GM19240 (cell line): ENCODE measurements around the gene SIGLEC15.
"Not testable (repeated sequence)": the region's sequence is repeated elsewhere in the genome, so short reads cannot be mapped to it uniquely, and the experiment has no call there.

Experiments used
- DNase-seq: peaks from one replicate; pipeline ENCODE4 v3.0.0; 2011; ENCODE audit warnings: low spot score; ENCODE audit not compliant: insufficient read length

SIGLEC15 gene

DNA sequence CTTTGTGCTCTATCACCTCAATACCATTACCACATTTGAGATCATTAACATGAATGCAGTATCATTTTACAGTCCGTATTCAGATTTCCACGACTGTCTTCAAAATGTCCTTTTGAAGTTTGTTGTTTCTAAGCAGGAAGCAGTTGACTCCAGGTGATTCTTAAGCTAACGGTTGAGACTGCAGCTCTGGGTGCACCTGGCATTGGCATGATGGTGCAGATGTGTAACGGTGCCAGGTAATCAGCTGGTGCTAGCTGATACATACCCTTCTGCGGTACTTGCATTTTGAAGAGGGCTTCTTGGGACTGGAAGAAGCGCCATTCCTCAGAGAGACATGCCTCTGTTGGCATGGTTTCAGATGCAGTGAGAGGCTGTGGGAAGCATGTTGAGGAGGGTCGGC is 19.5 kb downstream of the SIGLEC15 start:
- DNase-seq = no peak

DNA sequence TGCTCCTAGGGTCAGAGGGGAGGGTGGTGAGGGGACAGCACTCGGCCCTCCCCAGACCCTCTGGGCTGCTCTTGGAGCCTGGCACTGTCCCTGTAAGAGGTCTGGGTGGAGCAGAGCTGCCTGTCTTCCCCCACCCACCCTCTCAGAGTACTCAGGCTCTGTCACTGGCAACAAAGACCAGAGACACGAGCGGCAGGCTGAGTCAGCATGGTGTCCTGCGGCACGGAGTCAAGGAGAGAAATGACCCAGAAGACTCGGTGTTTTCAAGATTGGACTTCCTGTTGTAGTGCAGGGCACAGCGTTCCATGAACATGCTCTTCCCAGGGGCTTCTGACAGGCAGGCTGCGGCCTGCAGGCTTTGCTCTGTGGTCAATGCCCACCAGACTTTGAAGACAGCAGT is 19.9 kb downstream of the SIGLEC15 start:
- DNase-seq = no peak

DNA sequence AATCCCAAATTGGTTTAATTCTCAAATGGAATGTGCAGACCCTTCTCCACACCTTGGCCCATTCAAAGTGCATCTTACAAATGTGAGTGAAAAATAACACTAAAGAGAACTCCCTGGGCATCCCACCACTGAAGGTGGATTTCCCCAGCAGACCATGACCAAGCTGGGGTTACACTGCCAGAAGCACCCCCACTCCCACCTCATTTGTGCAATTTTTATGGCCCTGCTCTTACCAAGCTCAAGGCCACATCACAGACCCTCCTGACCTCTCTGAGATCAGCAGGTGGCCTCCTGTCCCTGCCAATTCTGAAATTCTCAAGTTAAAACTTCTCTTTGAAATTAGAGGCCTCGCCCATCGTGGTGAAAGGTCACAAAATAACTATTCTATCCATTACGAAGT is 21.6 kb downstream of the SIGLEC15 start:
- no peak for DNase-seq

DNA sequence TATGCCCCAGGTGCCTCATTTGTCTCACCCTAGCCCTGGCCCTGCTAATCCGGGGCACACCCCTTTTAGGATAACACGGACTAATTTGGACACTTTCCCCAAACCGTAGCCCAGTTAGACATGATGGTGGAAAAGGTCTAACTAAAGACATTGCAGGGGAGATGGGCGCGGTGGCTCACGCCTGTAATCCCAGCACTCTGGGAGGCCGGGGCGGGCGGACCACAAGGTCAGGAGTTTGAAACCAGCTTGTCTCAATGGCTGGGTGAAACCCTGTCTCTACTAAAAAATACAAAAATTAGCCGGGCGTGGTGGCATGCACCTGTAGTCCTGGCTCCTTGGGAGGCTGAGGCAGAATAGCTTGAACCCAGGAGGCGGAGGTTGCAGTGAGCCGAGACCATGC is 23.2 kb downstream of the SIGLEC15 start:
- not testable (repeated sequence) for DNase-seq

DNA sequence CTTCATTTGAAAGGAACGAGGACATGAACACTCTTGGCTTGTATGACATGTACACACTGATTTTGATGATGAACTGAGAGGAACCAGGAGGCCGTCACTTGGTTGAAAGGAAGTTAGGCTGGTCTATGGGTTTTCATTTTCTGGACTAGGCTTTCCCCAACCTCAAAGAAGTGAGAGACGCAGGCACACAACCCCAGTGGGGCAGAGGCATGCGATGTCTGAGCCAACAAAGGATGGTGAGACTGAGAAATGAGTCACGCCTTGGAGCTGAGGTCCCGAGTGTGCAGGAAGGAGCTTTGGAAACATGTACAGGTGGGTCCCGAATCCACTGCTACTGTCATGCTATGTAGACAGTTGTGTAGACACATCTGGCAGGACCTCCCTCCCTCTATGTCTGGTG is 24.1 kb downstream of the SIGLEC15 start:
- no peak for DNase-seq

DNA sequence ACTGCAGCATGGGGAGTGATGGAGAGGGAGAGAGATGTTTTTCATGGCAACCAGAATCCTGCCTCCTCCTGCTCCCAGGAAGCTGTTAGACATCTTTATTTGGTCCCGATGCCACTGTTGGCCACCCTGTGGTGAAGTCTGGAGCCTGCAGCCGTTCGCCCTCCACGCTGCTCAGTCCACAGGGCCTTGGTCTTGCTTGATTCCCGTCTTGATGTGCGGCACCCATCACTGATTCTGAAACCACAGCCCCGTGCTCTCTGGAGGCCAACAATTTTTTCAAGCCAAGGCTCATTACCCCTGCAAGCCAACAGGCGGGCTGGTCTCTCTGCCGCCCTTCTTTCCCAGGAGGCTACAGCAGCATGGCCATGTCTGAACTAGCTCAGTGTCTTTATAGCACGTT is 24.5 kb downstream of the SIGLEC15 start:
- no peak for DNase-seq

DNA sequence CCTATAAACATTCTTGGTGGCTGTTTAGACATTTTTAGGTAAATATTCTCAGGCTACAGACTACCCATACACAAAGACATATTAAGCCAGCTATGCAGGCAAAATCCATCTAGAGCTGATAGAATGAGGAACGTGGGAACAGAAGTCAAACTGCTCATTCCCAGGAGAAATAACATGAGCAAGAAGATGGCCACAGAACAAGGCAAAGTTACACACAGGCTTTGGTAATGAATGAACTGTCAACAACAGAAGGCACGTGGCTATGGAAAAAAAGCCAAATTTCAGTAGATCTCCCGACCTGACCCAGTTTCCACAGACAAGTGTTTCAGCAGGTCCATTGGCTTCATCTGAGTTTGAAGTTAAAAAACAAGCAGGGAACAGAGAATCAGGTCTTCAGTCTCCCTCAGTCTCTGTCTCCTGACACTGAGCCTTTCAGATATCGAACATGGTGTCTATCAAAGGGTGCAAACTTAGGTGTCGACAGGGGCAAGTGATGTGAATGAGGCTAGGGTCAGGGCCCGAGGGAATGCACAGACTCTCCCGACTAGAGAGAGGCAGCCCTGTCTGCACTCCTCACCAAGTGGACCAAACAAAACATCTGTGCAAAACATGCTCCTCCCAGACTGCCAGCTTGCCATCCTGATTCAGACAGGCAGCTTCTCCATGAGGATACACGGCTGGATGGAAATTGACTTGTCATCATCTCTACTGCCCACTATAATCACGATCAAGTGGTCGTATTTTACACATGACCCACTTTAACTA is 25.9 kb downstream of the SIGLEC15 start:
- DNase-seq = no peak

DNA sequence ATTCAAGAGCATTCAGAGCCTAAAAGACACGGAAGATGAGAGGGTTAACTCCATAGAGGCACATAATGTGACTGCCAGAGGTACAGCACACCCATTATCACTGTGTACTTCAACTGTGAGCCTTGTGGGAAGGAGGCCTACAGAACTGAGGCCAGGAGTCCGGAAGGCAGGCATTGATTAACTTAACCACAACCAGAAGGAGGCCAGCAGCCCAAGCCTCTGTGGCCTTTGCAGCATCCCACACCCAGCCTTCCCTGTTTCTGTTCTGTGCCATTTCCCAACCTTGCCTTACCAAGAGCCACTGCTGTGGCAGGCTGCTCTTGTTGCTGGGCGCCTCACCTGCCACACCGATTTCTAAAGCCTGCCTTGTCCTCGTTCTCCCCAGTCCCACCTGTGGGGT is 27.2 kb downstream of the SIGLEC15 start:
- no peak for DNase-seq

DNA sequence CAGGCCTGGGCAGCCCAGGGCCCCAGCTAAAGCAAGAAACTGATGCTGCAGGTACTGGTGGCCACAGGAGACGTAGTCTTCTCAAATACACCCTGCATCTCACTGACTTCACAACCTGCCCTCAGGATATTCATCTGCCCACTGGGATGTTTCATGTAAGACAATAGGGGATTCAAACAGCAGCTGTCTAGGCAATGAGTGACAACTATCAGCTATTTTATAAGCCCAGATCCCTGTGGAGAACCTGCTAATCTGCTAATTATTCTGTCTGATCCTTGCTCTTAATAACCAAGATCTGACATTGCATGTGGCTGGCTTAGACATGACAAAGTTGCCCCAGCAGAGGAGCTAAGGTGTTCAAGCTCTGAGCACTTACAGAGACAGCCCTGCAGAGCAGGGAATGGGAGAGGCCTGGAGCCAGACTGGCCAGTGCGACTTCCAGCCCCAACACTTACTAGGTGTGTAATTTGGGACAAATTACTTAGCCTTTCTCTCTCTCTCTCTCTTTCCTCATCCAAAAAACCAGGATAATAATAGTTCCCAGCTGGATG is 28.6 kb downstream of the SIGLEC15 start:
- no peak for DNase-seq

DNA sequence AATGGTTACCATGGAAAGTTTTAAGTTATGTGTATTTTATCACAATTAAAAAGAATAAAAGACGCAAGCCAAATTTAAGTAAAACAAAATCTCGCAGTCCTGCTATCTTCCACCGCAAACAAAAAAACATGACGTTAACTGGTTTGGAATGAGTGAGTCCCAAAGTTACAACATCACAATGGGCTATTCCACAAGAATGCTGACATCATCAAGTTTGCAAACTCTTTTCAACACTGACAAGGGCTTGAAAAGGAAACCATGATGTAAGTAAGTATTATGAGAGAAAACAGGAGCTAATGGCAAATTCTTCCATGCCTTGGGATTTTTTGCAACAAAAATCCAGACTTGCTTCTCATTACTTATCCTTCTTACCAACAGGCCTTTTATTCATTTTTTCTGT is 31.1 kb downstream of the SIGLEC15 start:
- DNase-seq = no peak

DNA sequence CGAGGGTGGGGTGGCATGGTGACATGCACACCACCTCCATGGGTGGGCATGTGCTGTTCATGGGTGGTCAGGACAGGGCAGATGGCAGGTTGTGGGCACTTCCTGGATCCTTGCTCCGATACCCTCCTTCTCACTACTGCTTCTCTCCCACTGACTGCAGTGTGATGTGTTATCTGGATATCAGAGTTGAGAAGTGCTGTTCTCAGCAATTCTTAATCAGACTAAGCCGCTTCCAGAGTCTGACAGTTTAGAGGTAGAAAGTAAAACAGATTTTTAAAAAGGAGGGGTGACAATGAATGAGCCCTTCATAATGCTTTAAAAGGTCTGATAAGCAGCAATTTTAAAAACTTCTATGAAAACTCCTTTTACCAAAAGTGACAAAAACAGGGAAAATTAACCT is 33.9 kb downstream of the SIGLEC15 start:
- no peak for DNase-seq

DNA sequence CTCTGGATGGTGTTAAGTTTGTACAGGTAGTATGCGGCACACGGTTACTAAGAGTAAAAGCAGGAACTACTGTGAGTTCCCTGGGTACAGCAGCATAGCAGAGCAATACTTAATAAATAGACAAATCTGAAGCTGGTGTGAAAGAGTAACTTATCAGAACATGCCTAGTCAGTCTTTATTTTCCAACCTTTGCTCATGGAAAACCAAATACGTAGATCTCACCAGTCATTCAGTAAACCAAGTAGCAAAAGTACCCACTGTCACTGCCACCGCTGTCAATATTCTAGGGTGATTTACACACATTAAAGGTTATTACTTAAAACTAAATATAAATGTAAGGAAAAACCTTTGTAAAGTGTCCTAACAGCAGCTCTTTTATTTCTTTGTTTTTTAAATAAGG is 35.0 kb downstream of the SIGLEC15 start:
- DNase-seq = no peak

DNA sequence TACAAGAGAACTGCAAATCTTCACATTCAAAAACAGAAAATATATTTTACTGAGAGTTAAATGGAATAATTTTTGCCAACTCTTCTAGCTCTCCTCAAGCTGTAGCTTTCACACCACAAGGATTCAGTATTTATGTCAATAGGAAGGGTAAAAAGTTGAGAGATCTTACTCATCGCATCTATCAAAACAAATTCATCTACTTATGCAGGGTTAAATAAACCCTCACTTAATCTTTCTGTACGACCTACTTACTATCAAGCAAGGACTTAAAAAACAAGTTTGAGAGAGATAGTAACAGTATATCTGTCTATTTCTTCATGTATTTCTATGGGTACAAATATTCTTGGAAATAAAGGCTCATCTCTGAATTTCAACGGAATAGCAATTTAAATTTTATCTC is 35.5 kb downstream of the SIGLEC15 start:
- DNase-seq = no peak

DNA sequence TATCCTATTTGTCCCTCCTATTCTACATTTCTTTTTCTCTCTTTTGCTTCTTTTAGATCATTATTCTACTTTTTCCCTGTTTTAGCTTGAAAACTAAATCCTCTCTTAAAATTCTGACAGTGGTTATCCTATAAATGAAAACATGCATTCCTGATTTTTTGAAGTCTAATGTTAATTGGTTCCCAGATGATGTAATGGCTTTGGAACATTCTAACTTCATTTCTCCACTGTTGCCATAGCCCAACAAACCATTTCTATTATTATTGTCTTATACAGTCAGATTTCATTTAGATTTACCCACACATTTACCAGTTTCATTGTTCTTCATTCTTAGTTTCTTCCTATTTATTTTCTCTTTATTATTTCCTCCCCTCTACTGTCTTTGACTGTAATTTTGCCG is 36.5 kb downstream of the SIGLEC15 start:
- DNase-seq = no peak

DNA sequence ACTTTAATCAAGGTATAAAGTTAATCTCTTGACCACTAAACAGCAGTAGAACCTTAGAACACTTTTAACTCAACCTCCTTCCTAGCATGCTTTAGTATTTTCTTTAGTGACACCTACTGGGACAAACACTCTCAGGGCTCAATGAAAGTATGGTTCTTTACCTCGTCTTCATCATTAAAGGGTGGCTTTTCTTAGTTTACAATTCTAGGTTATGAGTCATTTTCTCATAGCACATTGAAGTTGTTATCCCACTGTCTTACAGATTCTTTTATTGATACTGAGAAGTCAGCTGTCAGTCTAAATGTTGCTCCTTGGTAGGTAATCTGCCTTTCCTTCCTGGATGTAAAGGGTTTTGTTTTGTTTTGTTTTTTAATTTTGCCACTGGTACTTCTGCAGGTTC is 38.0 kb downstream of the SIGLEC15 start:
- DNase-seq = no peak

DNA sequence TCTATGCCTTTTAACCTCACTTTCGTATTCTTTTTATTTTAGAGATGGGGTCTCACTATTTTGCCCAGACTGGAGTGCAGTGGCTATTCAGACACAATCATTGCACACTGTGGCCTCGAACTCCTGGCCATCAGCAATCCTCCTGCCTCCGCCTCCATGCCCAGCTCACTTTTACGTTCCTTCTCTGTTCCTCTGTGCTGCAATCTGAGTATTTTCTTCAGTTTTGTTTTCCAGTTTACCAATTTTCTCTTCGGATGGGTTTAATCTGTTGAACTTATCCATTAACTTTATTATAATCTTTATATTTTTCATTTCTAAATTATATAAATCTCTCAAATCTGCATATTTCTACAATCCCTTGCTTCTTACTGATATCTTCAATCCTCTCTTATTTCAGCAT is 38.6 kb downstream of the SIGLEC15 start:
- DNase-seq = no peak

DNA sequence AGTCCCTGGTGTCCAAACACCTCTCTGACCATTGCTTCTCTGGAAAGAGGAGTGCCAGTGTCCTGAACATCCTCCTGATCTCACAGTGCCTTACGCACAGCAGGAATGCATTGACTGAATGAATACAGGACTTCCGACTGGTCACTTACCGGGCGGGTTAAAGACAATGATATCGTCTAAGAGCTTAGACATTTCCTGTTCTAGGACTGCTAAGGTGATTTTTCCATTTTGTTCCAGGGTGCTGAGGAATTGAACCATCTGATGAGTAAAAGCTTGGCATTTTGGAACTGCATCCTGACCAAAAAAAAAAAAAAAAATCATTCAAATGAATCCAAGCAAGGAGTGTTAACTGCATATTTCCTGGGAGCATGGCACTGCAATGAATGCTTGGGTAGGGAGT is 40.0 kb downstream of the SIGLEC15 start:
- DNase-seq = no peak

DNA sequence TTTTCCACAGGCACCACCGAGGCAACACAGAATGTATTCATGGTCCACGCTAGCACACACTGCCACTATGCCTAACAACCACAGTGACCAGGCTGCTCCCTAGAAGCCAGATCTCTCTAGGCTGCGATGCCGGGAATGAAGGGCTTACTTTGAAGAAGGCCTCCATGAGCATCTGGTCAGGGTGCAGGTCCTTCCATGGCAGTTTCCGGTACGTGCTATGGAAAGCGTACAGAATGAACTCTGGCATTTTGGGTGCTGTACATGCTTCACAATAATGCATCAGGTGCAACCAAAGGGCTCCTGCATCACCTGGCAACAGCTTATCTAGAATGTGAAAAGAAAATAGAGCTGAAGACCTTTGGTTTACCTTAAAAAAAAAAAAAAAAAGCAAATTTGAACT is 44.9 kb downstream of the SIGLEC15 start:
- DNase-seq = no peak

DNA sequence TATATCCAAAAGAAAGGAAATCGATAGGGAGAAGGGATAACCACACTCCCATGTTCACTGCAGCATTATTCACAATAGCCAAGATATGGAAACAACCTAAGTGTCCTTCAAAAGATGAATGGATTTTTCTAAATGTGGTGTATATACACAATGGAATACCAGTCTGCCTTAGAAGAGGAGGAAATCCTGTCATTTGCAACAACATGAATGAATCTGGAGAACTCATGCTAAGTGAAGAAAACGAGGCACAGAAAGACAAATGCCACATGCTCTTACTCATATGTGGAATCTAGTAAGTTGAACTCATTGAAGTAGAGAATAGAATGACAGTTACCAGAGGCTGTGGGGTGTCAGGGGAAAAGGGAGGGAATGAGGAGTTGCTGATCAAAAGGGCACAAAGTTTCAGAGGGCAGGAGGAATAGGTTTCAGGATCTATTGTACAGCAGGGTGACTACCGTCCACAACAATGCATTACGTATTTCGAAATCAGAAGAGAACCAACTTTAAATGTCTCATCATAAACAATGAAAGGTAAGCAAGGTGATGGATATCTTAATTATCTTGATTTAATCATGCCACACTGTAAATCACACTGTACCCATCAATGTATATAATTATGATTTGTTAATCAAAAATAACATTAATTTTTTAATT is 46.1 kb downstream of the SIGLEC15 start:
- DNase-seq = no peak

DNA sequence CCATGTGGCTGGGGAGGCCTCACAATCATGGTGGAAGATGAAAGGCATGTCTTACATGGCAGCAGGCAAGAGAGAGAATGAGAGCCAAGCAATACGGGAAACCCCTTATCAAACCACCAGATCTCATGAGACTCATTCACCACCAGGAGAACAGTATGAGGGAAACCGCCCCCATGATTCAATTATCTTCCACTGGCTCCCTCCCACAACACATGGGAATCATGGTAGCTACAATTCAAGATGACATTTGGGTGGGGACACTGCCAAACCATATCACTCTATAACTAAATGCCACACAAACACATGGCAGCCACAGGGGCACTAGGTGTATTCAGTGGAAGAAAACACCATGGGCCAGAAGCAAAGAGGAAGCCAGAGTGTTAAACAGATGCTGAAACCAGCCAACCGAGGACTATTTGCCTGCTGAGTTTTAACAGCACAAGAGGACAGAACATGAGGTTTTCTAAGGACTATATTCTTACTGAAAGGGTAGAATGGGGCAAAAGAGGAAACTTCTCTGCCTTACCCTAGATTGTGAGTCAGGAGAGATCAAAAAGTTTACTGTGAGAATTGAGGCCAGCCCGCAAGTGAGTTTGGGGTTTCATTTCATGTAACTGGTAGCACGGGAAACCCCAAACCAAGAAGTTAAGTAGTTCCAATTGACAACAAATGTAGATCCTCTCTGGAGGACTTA is 49.2 kb downstream of the SIGLEC15 start:
- peak; percentile 42 for DNase-seq

DNA sequence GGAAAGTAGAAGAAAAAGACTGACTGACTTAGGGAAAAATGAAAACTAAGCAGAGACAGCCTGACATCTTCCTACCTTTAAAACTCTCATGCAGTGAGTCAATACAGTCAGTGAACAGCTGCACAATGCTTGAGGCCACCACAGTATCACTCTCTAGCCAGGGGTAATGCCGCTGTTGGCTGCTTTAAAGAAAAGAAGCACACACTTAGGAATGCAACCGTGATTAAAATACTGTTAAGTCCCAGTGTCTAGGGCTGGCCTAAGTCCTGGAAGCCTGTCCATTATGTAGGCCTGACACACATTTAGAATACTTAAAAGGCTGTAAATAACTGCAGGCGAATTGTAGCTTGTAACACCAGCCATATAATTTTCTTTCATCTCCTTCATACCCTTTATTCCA is 50.7 kb downstream of the SIGLEC15 start:
- DNase-seq = no peak

DNA sequence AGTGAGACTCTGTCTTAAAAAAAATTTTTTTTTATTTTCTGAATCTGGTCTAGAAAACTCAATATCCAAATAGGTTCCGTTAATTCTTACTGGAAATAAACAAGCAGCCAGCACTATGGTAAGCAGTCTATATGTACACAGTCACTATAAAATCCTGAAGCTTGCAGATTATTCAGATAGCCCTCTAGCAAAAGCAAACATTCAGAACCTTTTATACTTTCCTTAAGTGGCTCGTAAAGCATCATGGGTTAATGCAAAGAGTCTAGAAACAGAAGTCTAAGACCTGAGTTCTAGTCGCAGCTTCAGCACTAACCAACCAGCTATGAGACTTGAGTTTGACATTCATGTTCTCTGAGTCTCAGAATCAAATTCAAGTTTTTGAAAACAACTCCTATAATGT is 51.9 kb downstream of the SIGLEC15 start:
- no peak for DNase-seq
